ENCODE data around the gene OR8A1. TPM values are rescaled to one million over a fixed set of nuclear protein-coding genes. Genes with fewer than 3 reads are reported as not detected.

The OR8A1 gene
- not detected for polyA plus RNA-seq
- long read RNA-seq, donor 1: 0 reads
- long read RNA-seq, donor 2: 0 reads
- long read RNA-seq, donor 3: 0 reads
- long read RNA-seq, donor 4: 0 reads
- long read RNA-seq, donor 5, partial matches to known transcripts: 0 of 1 reads
- long read RNA-seq, donor 5, other reads (novel, unspliced or antisense): 0 of 1 reads
- long read RNA-seq, donor 6: 0 reads
- long read RNA-seq, donor 7: 0 reads
- long read RNA-seq, donor 8: 0 reads
- long read RNA-seq, donor 9: 0 reads
- long read RNA-seq, donor 10: 0 reads
- long read RNA-seq, donor 11: 0 reads

DNA sequence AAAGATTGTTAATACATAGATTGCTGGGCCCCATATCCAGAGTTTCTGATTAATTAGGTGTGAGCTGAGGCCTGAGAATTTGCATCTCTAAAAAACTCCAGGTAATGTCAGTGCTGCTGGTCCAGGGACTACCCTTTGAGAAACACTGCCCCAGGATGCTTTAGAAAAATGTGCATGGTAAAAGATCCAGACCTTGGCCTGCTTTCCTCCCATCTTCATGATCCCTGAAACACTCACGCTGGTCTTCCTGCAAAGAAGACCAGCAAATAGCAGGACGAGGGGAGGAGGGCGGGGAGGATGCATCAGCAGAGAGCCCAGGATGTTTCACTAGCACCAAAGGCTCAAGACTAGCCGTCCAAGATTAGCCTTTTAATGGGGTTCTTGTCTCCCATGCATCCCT lies at the start of gene OR8A1:
TSS of gene OR8A1 (plus strand) at position 301 of the 400 bp plus-strand sequence. CDS start 123 bp downstream, outside the sequence.
- no peak within 1 kb of the TSS for H3K4me3 ChIP-seq (ENCODE audit: low read length)
- H3K9me3 ChIP-seq (ENCODE audit: control insufficient read depth, low read depth, low read length): no peaks in the 10 kb centered on the region
- WGBS (ENCODE audit: insufficient coverage, low lambda C conversion rate): no CpG with 5 or more reads among the region's 4 CpGs
- no peaks in the 10 kb centered on the region for H3K27me3 ChIP-seq (ENCODE audit: control insufficient read depth, insufficient read depth, low read length)
- no peaks in the 10 kb centered on the region for H3K36me3 ChIP-seq (ENCODE audit: control insufficient read depth, insufficient read depth, low read length)
- no peak for DNase-seq
- no peaks in the 10 kb centered on the region for H3K4me1 ChIP-seq (ENCODE audit: control insufficient read depth, insufficient read depth, low read length)
- H3K27ac ChIP-seq (ENCODE audit: low read length): no peak within 1 kb of the TSS

GRCh38 chr11:124520550-124520854 lies 49.3 kb upstream of the OR8A1 start:
- no peak overlapping the region for H3K27ac ChIP-seq (ENCODE audit: low read length)
- no peaks in the 10 kb centered on the region for H3K4me1 ChIP-seq (ENCODE audit: control insufficient read depth, insufficient read depth, low read length)
- no peak for DNase-seq
- 88% methylated on average over 1 of the region's 1 CpG for WGBS (ENCODE audit: insufficient coverage, low lambda C conversion rate)
- no peaks in the 10 kb centered on the region for H3K36me3 ChIP-seq (ENCODE audit: control insufficient read depth, insufficient read depth, low read length)
- H3K27me3 ChIP-seq (ENCODE audit: control insufficient read depth, insufficient read depth, low read length): no peaks in the 10 kb centered on the region
- no peak overlapping the region for H3K4me3 ChIP-seq (ENCODE audit: low read length)
- H3K9me3 ChIP-seq (ENCODE audit: control insufficient read depth, low read depth, low read length): no peaks in the 10 kb centered on the region

GRCh38 chr11:124533626-124534025 lies 36.2 kb upstream of the OR8A1 start:
- Histone ChIP-seq H3K9me3 (ENCODE audit: control insufficient read depth, low read depth, low read length) (no peaks in the 10 kb centered on the region), H3K4me1 (ENCODE audit: control insufficient read depth, insufficient read depth, low read length) (no peaks in the 10 kb centered on the region), H3K36me3 (ENCODE audit: control insufficient read depth, insufficient read depth, low read length) (no peaks in the 10 kb centered on the region), H3K27ac (ENCODE audit: low read length) (no peak overlapping the region), H3K4me3 (ENCODE audit: low read length) (no peak overlapping the region), H3K27me3 (ENCODE audit: control insufficient read depth, insufficient read depth, low read length) (no peaks in the 10 kb centered on the region)
- WGBS (ENCODE audit: insufficient coverage, low lambda C conversion rate): no CpG with 5 or more reads among the region's 2 CpGs
- DNase-seq: no peak

GRCh38 chr11:124534051-124534450 lies 35.7 kb upstream of the OR8A1 start:
- H3K27ac ChIP-seq (ENCODE audit: low read length): no peak overlapping the region
- 100% methylated on average over 1 of the region's 2 CpGs for WGBS (ENCODE audit: insufficient coverage, low lambda C conversion rate)
- no peaks in the 10 kb centered on the region for H3K27me3 ChIP-seq (ENCODE audit: control insufficient read depth, insufficient read depth, low read length)
- DNase-seq: no peak
- no peaks in the 10 kb centered on the region for H3K9me3 ChIP-seq (ENCODE audit: control insufficient read depth, low read depth, low read length)
- H3K36me3 ChIP-seq (ENCODE audit: control insufficient read depth, insufficient read depth, low read length): no peaks in the 10 kb centered on the region
- no peak overlapping the region for H3K4me3 ChIP-seq (ENCODE audit: low read length)
- H3K4me1 ChIP-seq (ENCODE audit: control insufficient read depth, insufficient read depth, low read length): no peaks in the 10 kb centered on the region

DNA sequence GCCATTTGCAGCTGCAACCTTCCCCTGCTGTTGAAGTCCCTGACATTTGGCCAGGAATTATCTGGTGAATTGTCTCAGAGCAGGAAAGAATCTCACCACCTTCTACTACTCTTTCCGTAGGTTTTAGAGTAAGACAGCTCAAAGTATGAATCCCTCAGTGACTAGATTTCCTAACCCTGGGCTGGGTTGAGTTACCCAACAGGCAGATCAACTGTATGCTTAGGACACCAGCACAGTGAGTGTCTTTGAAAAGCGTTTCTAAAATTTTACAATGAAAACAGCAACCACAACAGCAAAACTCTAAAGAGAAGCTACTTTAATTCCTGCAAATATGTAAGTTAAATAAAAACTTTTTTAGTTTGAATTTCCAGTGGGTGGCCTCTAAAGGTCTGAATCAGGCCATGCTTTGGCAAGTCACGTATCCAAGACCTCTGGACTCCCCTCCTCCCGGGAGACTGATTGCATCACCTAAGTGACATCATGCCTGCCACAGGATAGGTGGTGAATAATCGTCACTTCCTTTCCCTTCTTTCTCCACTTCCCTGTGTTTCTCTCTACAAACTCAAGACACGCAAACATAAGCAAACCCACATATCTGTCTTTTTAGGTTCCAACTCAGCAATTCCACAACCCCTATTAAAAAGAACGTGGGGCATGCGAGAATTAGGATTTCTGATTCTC lies 34.1 kb upstream of the OR8A1 start:
- Histone ChIP-seq H3K27ac (ENCODE audit: low read length) (no peak overlapping the region), H3K4me1 (ENCODE audit: control insufficient read depth, insufficient read depth, low read length) (no peaks in the 10 kb centered on the region), H3K4me3 (ENCODE audit: low read length) (no peak overlapping the region), H3K27me3 (ENCODE audit: control insufficient read depth, insufficient read depth, low read length) (no peaks in the 10 kb centered on the region), H3K9me3 (ENCODE audit: control insufficient read depth, low read depth, low read length) (no peaks in the 10 kb centered on the region), H3K36me3 (ENCODE audit: control insufficient read depth, insufficient read depth, low read length) (no peaks in the 10 kb centered on the region)
- 93% methylated on average over 3 of the region's 8 CpGs for WGBS (ENCODE audit: insufficient coverage, low lambda C conversion rate)
- DNase-seq: no peak

DNA sequence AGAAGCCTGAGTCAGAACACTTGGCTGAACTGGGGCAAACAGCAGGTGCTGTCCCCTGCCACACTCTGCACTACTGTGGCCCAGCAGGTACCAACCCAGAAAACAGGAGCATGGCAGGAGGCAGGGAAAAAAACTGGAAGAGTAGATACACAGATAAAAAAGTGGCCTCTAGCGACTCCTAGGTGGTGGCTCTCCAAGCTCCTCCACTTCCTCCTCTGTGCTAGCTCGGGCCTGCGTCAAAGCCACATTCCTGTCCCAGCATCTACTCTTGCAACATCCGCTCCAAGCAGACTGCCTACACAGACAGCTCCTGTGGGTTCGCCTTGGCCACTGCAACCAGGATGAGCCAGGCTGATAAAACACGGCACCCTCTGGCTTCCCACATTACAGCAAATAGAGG lies 33.3 kb upstream of the OR8A1 start:
- H3K27me3 ChIP-seq (ENCODE audit: control insufficient read depth, insufficient read depth, low read length): no peaks in the 10 kb centered on the region
- H3K4me3 ChIP-seq (ENCODE audit: low read length): no peak overlapping the region
- no peaks in the 10 kb centered on the region for H3K4me1 ChIP-seq (ENCODE audit: control insufficient read depth, insufficient read depth, low read length)
- no CpG with 5 or more reads among the region's 6 CpGs for WGBS (ENCODE audit: insufficient coverage, low lambda C conversion rate)
- DNase-seq: peak; percentile 4 to 7
- H3K9me3 ChIP-seq (ENCODE audit: control insufficient read depth, low read depth, low read length): no peaks in the 10 kb centered on the region
- no peak overlapping the region for H3K27ac ChIP-seq (ENCODE audit: low read length)
- H3K36me3 ChIP-seq (ENCODE audit: control insufficient read depth, insufficient read depth, low read length): no peaks in the 10 kb centered on the region

DNA sequence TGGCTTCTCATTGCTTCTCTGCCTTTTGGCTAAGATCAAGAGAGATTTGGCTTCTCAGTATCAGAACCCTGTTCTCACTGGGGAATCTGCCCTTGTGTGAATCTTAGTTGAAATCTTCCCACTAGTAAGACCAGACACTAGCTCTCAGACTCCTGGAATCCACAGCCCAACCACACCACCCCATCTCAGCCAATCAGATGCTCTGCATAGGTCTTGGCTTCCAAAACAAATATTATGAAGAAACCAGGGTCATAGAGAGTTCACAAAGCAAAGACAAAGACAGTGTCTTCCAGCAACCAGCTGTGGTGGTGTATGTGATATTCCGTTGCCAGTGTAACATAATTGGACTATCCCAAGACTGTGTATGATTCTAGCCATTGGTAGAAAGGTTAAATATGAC lies 31.8 kb upstream of the OR8A1 start:
- no peaks in the 10 kb centered on the region for H3K27me3 ChIP-seq (ENCODE audit: control insufficient read depth, insufficient read depth, low read length)
- no peaks in the 10 kb centered on the region for H3K36me3 ChIP-seq (ENCODE audit: control insufficient read depth, insufficient read depth, low read length)
- no CpG with 5 or more reads among the region's 1 CpG for WGBS (ENCODE audit: insufficient coverage, low lambda C conversion rate)
- peak; percentile 15 to 36 for DNase-seq
- H3K4me1 ChIP-seq (ENCODE audit: control insufficient read depth, insufficient read depth, low read length): no peaks in the 10 kb centered on the region
- H3K4me3 ChIP-seq (ENCODE audit: low read length): no peak overlapping the region
- no peak overlapping the region for H3K27ac ChIP-seq (ENCODE audit: low read length)
- H3K9me3 ChIP-seq (ENCODE audit: control insufficient read depth, low read depth, low read length): no peaks in the 10 kb centered on the region

DNA sequence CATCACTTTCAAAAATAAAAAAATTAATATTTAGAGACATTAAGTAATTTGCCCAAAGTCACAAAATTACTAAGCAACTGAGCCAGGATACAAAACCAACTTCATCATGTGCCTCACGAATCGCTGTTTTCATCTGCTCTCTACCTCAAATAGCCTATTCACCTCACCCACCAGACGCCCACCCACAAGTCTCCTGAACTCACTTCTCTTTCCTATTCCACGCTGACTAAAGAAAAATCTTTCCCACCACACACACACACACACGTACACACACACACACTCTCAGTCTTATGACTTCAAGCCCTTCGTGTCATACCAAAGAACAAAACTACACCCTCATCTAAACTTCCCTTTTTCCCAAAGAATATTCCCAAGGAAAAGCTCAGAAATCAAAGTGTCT lies 28.6 kb upstream of the OR8A1 start:
- WGBS (ENCODE audit: insufficient coverage, low lambda C conversion rate): 90% methylated on average over 3 of the region's 6 CpGs
- no peaks in the 10 kb centered on the region for H3K4me1 ChIP-seq (ENCODE audit: control insufficient read depth, insufficient read depth, low read length)
- H3K27ac ChIP-seq (ENCODE audit: low read length): no peak overlapping the region
- no peak overlapping the region for H3K4me3 ChIP-seq (ENCODE audit: low read length)
- H3K9me3 ChIP-seq (ENCODE audit: control insufficient read depth, low read depth, low read length): no peaks in the 10 kb centered on the region
- DNase-seq: no peak
- H3K27me3 ChIP-seq (ENCODE audit: control insufficient read depth, insufficient read depth, low read length): no peaks in the 10 kb centered on the region
- no peaks in the 10 kb centered on the region for H3K36me3 ChIP-seq (ENCODE audit: control insufficient read depth, insufficient read depth, low read length)

DNA sequence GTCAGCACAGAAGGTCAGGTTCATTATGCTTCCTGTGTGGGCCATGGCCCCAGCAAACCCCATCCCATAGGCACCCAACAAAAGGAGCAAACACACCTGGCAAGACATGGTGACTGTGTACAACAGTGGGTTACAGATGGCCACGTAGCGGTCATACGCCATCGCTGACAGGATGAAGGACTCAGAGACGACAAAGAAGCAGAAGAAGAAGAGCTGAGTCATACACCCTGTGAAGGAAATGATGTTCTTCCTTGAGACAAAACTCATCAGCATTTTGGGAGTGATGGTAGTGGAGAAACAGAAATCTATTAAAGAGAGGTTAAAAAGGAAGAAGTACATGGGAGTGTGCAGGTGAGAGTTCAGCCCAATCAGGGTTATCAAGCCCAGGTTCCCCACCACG lies 26.7 kb upstream of the OR8A1 start:
- DNase-seq: no peak
- no peaks in the 10 kb centered on the region for H3K9me3 ChIP-seq (ENCODE audit: control insufficient read depth, low read depth, low read length)
- no peak overlapping the region for H3K4me3 ChIP-seq (ENCODE audit: low read length)
- H3K27me3 ChIP-seq (ENCODE audit: control insufficient read depth, insufficient read depth, low read length): no peaks in the 10 kb centered on the region
- H3K36me3 ChIP-seq (ENCODE audit: control insufficient read depth, insufficient read depth, low read length): no peaks in the 10 kb centered on the region
- WGBS (ENCODE audit: insufficient coverage, low lambda C conversion rate): 86% methylated on average over 2 of the region's 6 CpGs
- H3K27ac ChIP-seq (ENCODE audit: low read length): no peak overlapping the region
- H3K4me1 ChIP-seq (ENCODE audit: control insufficient read depth, insufficient read depth, low read length): no peaks in the 10 kb centered on the region

GRCh38 chr11:124543554-124543953 lies 26.2 kb upstream of the OR8A1 start, which contains the start of gene OR8B12:
TSS of gene OR8B12 (minus strand) at chr11:124543654. CDS start at chr11:124543654, 0 bp downstream.
- H3K4me1 ChIP-seq (ENCODE audit: control insufficient read depth, insufficient read depth, low read length): no peaks in the 10 kb centered on the region
- no peak within 1 kb of the TSS for H3K4me3 ChIP-seq (ENCODE audit: low read length)
- no peak for DNase-seq
- no peaks in the 10 kb centered on the region for H3K9me3 ChIP-seq (ENCODE audit: control insufficient read depth, low read depth, low read length)
- WGBS (ENCODE audit: insufficient coverage, low lambda C conversion rate): no CpG with 5 or more reads among the region's 5 CpGs
- no peaks in the 10 kb centered on the region for H3K36me3 ChIP-seq (ENCODE audit: control insufficient read depth, insufficient read depth, low read length)
- no peaks in the 10 kb centered on the region for H3K27me3 ChIP-seq (ENCODE audit: control insufficient read depth, insufficient read depth, low read length)
- H3K27ac ChIP-seq (ENCODE audit: low read length): no peak within 1 kb of the TSS

DNA sequence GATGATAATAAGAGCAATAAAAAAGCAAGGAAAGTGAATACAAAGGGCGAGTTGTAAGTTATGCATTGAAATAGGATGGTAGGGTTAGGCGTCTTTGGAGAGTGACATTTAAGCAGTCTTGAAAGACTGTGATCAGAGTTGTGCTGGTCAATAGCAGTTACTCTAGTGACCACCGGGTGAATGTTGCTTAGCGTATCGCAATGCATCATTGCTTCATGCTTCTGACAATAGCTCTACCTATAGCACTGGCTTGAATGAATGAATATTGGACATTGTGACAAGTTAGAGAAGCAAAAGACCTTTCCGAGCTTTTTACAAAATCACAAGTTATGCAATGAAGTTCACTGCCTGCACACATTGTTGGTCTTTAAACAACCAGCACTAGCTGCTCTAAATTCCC lies 18.6 kb upstream of the OR8A1 start:
- no peaks in the 10 kb centered on the region for H3K36me3 ChIP-seq (ENCODE audit: control insufficient read depth, insufficient read depth, low read length)
- no peaks in the 10 kb centered on the region for H3K27me3 ChIP-seq (ENCODE audit: control insufficient read depth, insufficient read depth, low read length)
- H3K9me3 ChIP-seq (ENCODE audit: control insufficient read depth, low read depth, low read length): no peaks in the 10 kb centered on the region
- no peak for DNase-seq
- H3K4me1 ChIP-seq (ENCODE audit: control insufficient read depth, insufficient read depth, low read length): no peaks in the 10 kb centered on the region
- 78% methylated on average over 3 of the region's 6 CpGs for WGBS (ENCODE audit: insufficient coverage, low lambda C conversion rate)
- H3K27ac ChIP-seq (ENCODE audit: low read length): no peak overlapping the region
- H3K4me3 ChIP-seq (ENCODE audit: low read length): no peak overlapping the region
